AG09309 (cell line): ENCODE data around the gene SLCO3A1.
A peak's percentile ranks its signal among the peaks of the same experiment; 100 is the strongest.

ENCODE experiments used
- DNase-seq: peaks from one replicate; pipeline ENCODE4 v3.0.0-alpha.2; 2010; ENCODE audit warnings: low read depth
- H3K4me3 ChIP-seq: 2 replicates; pipeline ENCODE4 v1.5.1; 2011; ENCODE audit warnings: mild to moderate bottlenecking, low read depth, low read length, moderate library complexity; ENCODE audit not compliant: control insufficient read depth
- CTCF ChIP-seq: IDR thresholded peaks from 2 replicates; pipeline ENCODE4 v1.5.1; 2011; ENCODE audit warnings: mild to moderate bottlenecking, low read depth, low read length, inconsistent platforms; ENCODE audit not compliant: insufficient read depth, control insufficient read depth; ENCODE audit errors: missing control alignments

SLCO3A1 gene

GRCh38 chr15:91897585-91898372, 44.3 kb downstream of the SLCO3A1 start:
- H3K4me3 ChIP-seq = no peak overlapping the region
- no peak for TF ChIP-seq CTCF
- DNase-seq = no peak

GRCh38 chr15:91898843-91899242, 45.3 kb downstream of the SLCO3A1 start:
- TF ChIP-seq CTCF = no peak
- H3K4me3 ChIP-seq = no peak overlapping the region
- no peak for DNase-seq

- no peak overlapping the region for H3K4me3 ChIP-seq
- no peak for TF ChIP-seq CTCF
- DNase-seq = no peak
Measured at GRCh38 chr15:91904942-91905341, 51.4 kb downstream of the SLCO3A1 start.

- H3K4me3 ChIP-seq = no peak overlapping the region
- DNase-seq = peak; percentile 39
- TF ChIP-seq CTCF = no peak
Measured at GRCh38 chr15:91908391-91908790, 54.9 kb downstream of the SLCO3A1 start.

GRCh38 chr15:91909111-91909510, 55.6 kb downstream of the SLCO3A1 start:
- DNase-seq = no peak
- no peak for TF ChIP-seq CTCF
- no peak overlapping the region for H3K4me3 ChIP-seq

- no peak overlapping the region for H3K4me3 ChIP-seq
- no peak for DNase-seq
- no peak for TF ChIP-seq CTCF
Measured at GRCh38 chr15:91909574-91909973, 56.1 kb downstream of the SLCO3A1 start.
